Activated CD4-positive, alpha-beta T cell treated with anti-CD3 and anti-CD28 coated beads, Interleukin-2, amount 50 U/mL, for 48 hours (primary cell): Measurements from ENCODE around the gene THSD4.

Source experiments
- DNase-seq, 2 experiments: peaks; one replicate each; pipeline ENCODE4 v3.0.0-alpha.2; 2020

Gene THSD4

GRCh38 chr15:71272932-71273331 lies 157.7 kb downstream of the THSD4 start:
- no peak for DNase-seq

GRCh38 chr15:71273731-71274447 lies 158.6 kb downstream of the THSD4 start:
- DNase-seq = no peak

GRCh38 chr15:71274448-71274798 lies 159.2 kb downstream of the THSD4 start:
- DNase-seq = no peak

GRCh38 chr15:71275098-71275497 lies 159.8 kb downstream of the THSD4 start:
- no peak for DNase-seq

GRCh38 chr15:71275566-71276335 lies 160.5 kb downstream of the THSD4 start:
- no peak for DNase-seq

- no peak for DNase-seq
Measured at GRCh38 chr15:71276336-71276665, 161.0 kb downstream of the THSD4 start.

GRCh38 chr15:71278989-71279756 lies 163.9 kb downstream of the THSD4 start:
- DNase-seq = no peak

GRCh38 chr15:71279757-71280141 lies 164.5 kb downstream of the THSD4 start:
- DNase-seq = no peak

GRCh38 chr15:71280206-71280605 lies 164.9 kb downstream of the THSD4 start:
- DNase-seq = no peak

- DNase-seq = no peak
Measured at GRCh38 chr15:71281256-71281655, 166.0 kb downstream of the THSD4 start.

- no peak for DNase-seq
Measured at GRCh38 chr15:71282076-71282475, 166.8 kb downstream of the THSD4 start.

GRCh38 chr15:71288348-71288955 lies 173.2 kb downstream of the THSD4 start:
- no peak for DNase-seq

GRCh38 chr15:71290002-71290401 lies 174.7 kb downstream of the THSD4 start:
- no peak for DNase-seq

- no peak for DNase-seq
Measured at GRCh38 chr15:71290881-71291635, 175.8 kb downstream of the THSD4 start.

GRCh38 chr15:71291723-71292122 lies 176.5 kb downstream of the THSD4 start:
- no peak for DNase-seq

- DNase-seq = no peak
Measured at GRCh38 chr15:71293723-71294122, 178.5 kb downstream of the THSD4 start.

- DNase-seq = no peak
Measured at GRCh38 chr15:71294251-71294910, 179.1 kb downstream of the THSD4 start.

GRCh38 chr15:71294911-71295602 lies 179.8 kb downstream of the THSD4 start:
- DNase-seq = no peak

- no peak for DNase-seq
Measured at GRCh38 chr15:71295603-71296314, 180.5 kb downstream of the THSD4 start.

GRCh38 chr15:71296315-71296679 lies 181.0 kb downstream of the THSD4 start:
- DNase-seq = no peak
